Measurements from ENCODE around the gene THNSL1.
"Not testable (repeated sequence)": the region's sequence is repeated elsewhere in the genome, so short reads cannot be mapped to it uniquely, and the experiment has no call there.

The THNSL1 gene

GRCh38 chr10:24995072-24995471, 21.3 kb upstream of the THNSL1 start:
- no peak for DNase-seq (ENCODE audit: low read depth, low spot score)

GRCh38 chr10:24998044-24998443, 18.4 kb upstream of the THNSL1 start:
- no peak for DNase-seq (ENCODE audit: low read depth, low spot score)

GRCh38 chr10:25011591-25011990, 4.8 kb upstream of the THNSL1 start:
- DNase-seq (ENCODE audit: low read depth, low spot score): not testable (repeated sequence)

- no peak for DNase-seq (ENCODE audit: low read depth, low spot score)
These were observed 1.8 kb upstream of the THNSL1 start for GRCh38 chr10:25014579-25014978.

- DNase-seq (ENCODE audit: low read depth, low spot score): no peak
These were observed 510 bp upstream of the THNSL1 start, which contains the start of gene ENKUR for GRCh38 chr10:25015828-25016375. ENKUR (minus strand) TSS chr10:25016158; CDS start chr10:25015936, 222 bp downstream.

GRCh38 chr10:25017154-25017590, 760 bp downstream of the THNSL1 start:
- peak; percentile 7 for DNase-seq (ENCODE audit: low read depth, low spot score)

GRCh38 chr10:25017661-25018060, 1.2 kb downstream of the THNSL1 start:
- no peak for DNase-seq (ENCODE audit: low read depth, low spot score)

GRCh38 chr10:25018703-25019102, 2.3 kb downstream of the THNSL1 start:
- no peak for DNase-seq (ENCODE audit: low read depth, low spot score)

GRCh38 chr10:25023278-25023677, 6.9 kb downstream of the THNSL1 start:
- DNase-seq (ENCODE audit: low read depth, low spot score): peak; percentile 74

GRCh38 chr10:25024528-25024927, 8.1 kb downstream of the THNSL1 start:
- DNase-seq (ENCODE audit: low read depth, low spot score): no peak

- DNase-seq (ENCODE audit: low read depth, low spot score): no peak
These were observed 10.1 kb downstream of the THNSL1 start for GRCh38 chr10:25026463-25026862.

GRCh38 chr10:25028711-25029110, 12.3 kb downstream of the THNSL1 start:
- no peak for DNase-seq (ENCODE audit: low read depth, low spot score)

- no peak for DNase-seq (ENCODE audit: low read depth, low spot score)
These were observed 13.1 kb downstream of the THNSL1 start for GRCh38 chr10:25029519-25029918.

- DNase-seq (ENCODE audit: low read depth, low spot score): no peak
These were observed 20.0 kb downstream of the THNSL1 start for GRCh38 chr10:25036381-25036780.

- DNase-seq (ENCODE audit: low read depth, low spot score): no peak
These were observed 21.9 kb downstream of the THNSL1 start for GRCh38 chr10:25038325-25038724.

GRCh38 chr10:25039531-25039930, 23.1 kb downstream of the THNSL1 start:
- DNase-seq (ENCODE audit: low read depth, low spot score): no peak

- DNase-seq (ENCODE audit: low read depth, low spot score): no peak
These were observed 30.2 kb downstream of the THNSL1 start for GRCh38 chr10:25046641-25047040.

GRCh38 chr10:25047088-25047487, 30.7 kb downstream of the THNSL1 start:
- DNase-seq (ENCODE audit: low read depth, low spot score): no peak

GRCh38 chr10:25047591-25048301, 31.3 kb downstream of the THNSL1 start:
- peak; percentile 35 for DNase-seq (ENCODE audit: low read depth, low spot score)

GRCh38 chr10:25048450-25048849, 32.0 kb downstream of the THNSL1 start:
- no peak for DNase-seq (ENCODE audit: low read depth, low spot score)

GRCh38 chr10:25049966-25050365, 33.6 kb downstream of the THNSL1 start:
- DNase-seq (ENCODE audit: low read depth, low spot score): no peak

GRCh38 chr10:25050402-25050801, 34.0 kb downstream of the THNSL1 start:
- no peak for DNase-seq (ENCODE audit: low read depth, low spot score)

- DNase-seq (ENCODE audit: low read depth, low spot score): no peak
These were observed 35.6 kb downstream of the THNSL1 start for GRCh38 chr10:25052012-25052411.

All from smooth muscle cell of the brain vasculature (primary cell).